ENCODE results near the gene PLET1.

The PLET1 gene

GRCh38 chr11:112247201-112247600, 13.5 kb downstream of the PLET1 start:
- FAIRE-seq (no peak), DNase-seq (ENCODE audit: insufficient read length, low spot score) (no peak)
- TF ChIP-seq POLR2A (IDR thresholded peaks at IDR 0.05; ENCODE audit: low read depth, low read length): no peak

- FAIRE-seq: no peak
- DNase-seq (ENCODE audit: insufficient read length, low spot score): no peak
- TF ChIP-seq POLR2A (IDR thresholded peaks at IDR 0.05; ENCODE audit: low read depth, low read length): no peak
Measured at GRCh38 chr11:112241486-112241885, 19.2 kb downstream of the PLET1 start.

- no peak for DNase-seq (ENCODE audit: insufficient read length, low spot score)
- TF ChIP-seq POLR2A (IDR thresholded peaks at IDR 0.05; ENCODE audit: low read depth, low read length): no peak
- no peak for FAIRE-seq
Measured at GRCh38 chr11:112238041-112238440, 22.6 kb downstream of the PLET1 start.

- DNase-seq (ENCODE audit: insufficient read length, low spot score) (no peak), FAIRE-seq (no peak)
- TF ChIP-seq POLR2A (IDR thresholded peaks at IDR 0.05; ENCODE audit: low read depth, low read length): no peak
Measured at GRCh38 chr11:112237451-112237850, 23.2 kb downstream of the PLET1 start.

- FAIRE-seq (no peak), DNase-seq (ENCODE audit: insufficient read length, low spot score) (no peak)
- no peak for TF ChIP-seq POLR2A (IDR thresholded peaks at IDR 0.05; ENCODE audit: low read depth, low read length)
Measured at GRCh38 chr11:112235750-112236390, 24.8 kb downstream of the PLET1 start.

GRCh38 chr11:112231952-112232351, 28.7 kb downstream of the PLET1 start:
- no peak for TF ChIP-seq POLR2A (IDR thresholded peaks at IDR 0.05; ENCODE audit: low read depth, low read length)
- FAIRE-seq (no peak), DNase-seq (ENCODE audit: insufficient read length, low spot score) (no peak)

- no peak for FAIRE-seq
- DNase-seq (ENCODE audit: insufficient read length, low spot score): no peak
- TF ChIP-seq POLR2A (IDR thresholded peaks at IDR 0.05; ENCODE audit: low read depth, low read length): no peak
Measured at GRCh38 chr11:112229746-112230433, 30.8 kb downstream of the PLET1 start.

- FAIRE-seq (no peak), DNase-seq (ENCODE audit: insufficient read length, low spot score) (no peak)
- no peak for TF ChIP-seq POLR2A (IDR thresholded peaks at IDR 0.05; ENCODE audit: low read depth, low read length)
Measured at GRCh38 chr11:112229159-112229558, 31.5 kb downstream of the PLET1 start.

- DNase-seq (ENCODE audit: insufficient read length, low spot score) (no peak), FAIRE-seq (no peak)
Measured at GRCh38 chr11:112228706-112229105, 32.0 kb downstream of the PLET1 start.

GRCh38 chr11:112227471-112227870, 33.2 kb downstream of the PLET1 start:
- FAIRE-seq: no peak

More at GRCh38 chr11:112228706-112229105, 32.0 kb downstream of the PLET1 start:
- no peak for TF ChIP-seq POLR2A (IDR thresholded peaks at IDR 0.05; ENCODE audit: low read depth, low read length)

GRCh38 chr11:112226831-112227401, 33.7 kb downstream of the PLET1 start:
- FAIRE-seq (no peak), DNase-seq (ENCODE audit: insufficient read length, low spot score) (no peak)
- no peak for TF ChIP-seq POLR2A (IDR thresholded peaks at IDR 0.05; ENCODE audit: low read depth, low read length)

More at GRCh38 chr11:112227471-112227870, 33.2 kb downstream of the PLET1 start:
- no peak for TF ChIP-seq POLR2A (IDR thresholded peaks at IDR 0.05; ENCODE audit: low read depth, low read length)
- DNase-seq (ENCODE audit: insufficient read length, low spot score): no peak

- FAIRE-seq: peak; percentile 50
Measured at GRCh38 chr11:112226062-112226830, 34.4 kb downstream of the PLET1 start, which contains the start of gene PTS. Gene PTS, plus strand, starts transcription at chr11:112226428. Its CDS starts 16 bp downstream, at chr11:112226444.

GRCh38 chr11:112225753-112226061, 35.0 kb downstream of the PLET1 start:
- FAIRE-seq: no peak
- DNase-seq (ENCODE audit: insufficient read length, low spot score): peak; percentile 55
- TF ChIP-seq POLR2A (IDR thresholded peaks at IDR 0.05; ENCODE audit: low read depth, low read length): no peak

More at GRCh38 chr11:112226062-112226830, 34.4 kb downstream of the PLET1 start, which contains the start of gene PTS:
- peak; percentile 75 for TF ChIP-seq POLR2A (IDR thresholded peaks at IDR 0.05; ENCODE audit: low read depth, low read length)
- peak; percentile 83 for DNase-seq (ENCODE audit: insufficient read length, low spot score)
